Stomach smooth muscle (tissue), 2 donors: ENCODE data around the gene NUDT2.
A peak's percentile ranks its signal among the peaks of the same experiment; 100 is the strongest.
"Not testable (repeated sequence)": the region's sequence is repeated elsewhere in the genome, so short reads cannot be mapped to it uniquely, and the experiment has no call there.

ENCODE experiments used
- H3K27ac ChIP-seq: one replicate; pipeline ENCODE4 v1.7.0; 2013; ENCODE audit warnings: mild to moderate bottlenecking, low read length, inconsistent platforms
- H3K27me3 ChIP-seq, 2 donors: one replicate each; pipeline ENCODE4 v1.7.0; 2013; ENCODE audit warnings: low read length in 2 of 2; ENCODE audit not compliant: insufficient read depth in 2 of 2, control insufficient read depth in 1 of 2
- H3K36me3 ChIP-seq, 2 donors: one replicate each; pipeline ENCODE4 v1.7.0; 2013; ENCODE audit warnings: low read length in 2 of 2; ENCODE audit not compliant: control insufficient read depth in 2 of 2, insufficient read depth in 2 of 2
- H3K4me1 ChIP-seq: one replicate; pipeline ENCODE4 v1.7.0; 2013; ENCODE audit warnings: low read length; ENCODE audit not compliant: control insufficient read depth, insufficient read depth
- H3K4me3 ChIP-seq, 2 donors: one replicate each; pipeline ENCODE4 v1.7.0; 2013; ENCODE audit warnings: low read length in 2 of 2
- H3K9ac ChIP-seq, 2 donors: one replicate each; pipeline ENCODE4 v1.7.0; 2013; ENCODE audit warnings: low read length in 2 of 2, mild to moderate bottlenecking in 1 of 2
- H3K9me3 ChIP-seq, 2 donors: one replicate each; pipeline ENCODE4 v1.7.0; 2013; ENCODE audit warnings: low read length in 2 of 2; ENCODE audit not compliant: control insufficient read depth in 2 of 2
- donor health status: healthy.
- donor health status: Pancreatic carcinoma.

NUDT2 gene

DNA sequence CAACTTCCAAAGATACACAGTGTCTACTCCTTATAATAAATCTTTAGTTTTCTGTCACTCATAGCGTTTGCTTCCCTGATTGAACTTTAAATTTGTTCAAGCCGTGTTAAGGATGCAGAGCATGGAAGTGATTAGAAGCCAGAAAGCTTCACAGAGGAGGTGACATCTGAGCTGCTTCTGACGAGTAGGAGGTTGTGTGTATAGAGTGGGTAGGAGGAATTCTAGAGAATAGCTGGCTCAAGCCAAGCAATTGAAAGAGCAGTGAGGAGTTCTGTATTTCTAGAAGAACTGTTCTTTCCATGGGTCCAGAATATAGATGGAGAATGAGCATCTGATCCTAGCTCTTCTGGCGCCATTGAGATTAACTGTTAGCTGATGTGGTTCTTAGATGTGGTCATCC is 6.0 kb downstream of the NUDT2 start:
- H3K27ac ChIP-seq = no peak overlapping the region
- no peaks in the 10 kb centered on the region for H3K27me3 ChIP-seq
- H3K9ac ChIP-seq = no peak overlapping the region
- peaks cover 26% of the 10 kb centered on the region for H3K4me1 ChIP-seq
- H3K4me3 ChIP-seq = no peak overlapping the region
- peaks cover 7 to 8% of the 10 kb centered on the region in 2 donors for H3K36me3 ChIP-seq
- H3K9me3 ChIP-seq = no peaks in the 10 kb centered on the region

- H3K36me3 ChIP-seq = peaks cover 7 to 11% of the 10 kb centered on the region in 2 donors
- no peak overlapping the region for H3K9ac ChIP-seq
- no peak overlapping the region for H3K4me3 ChIP-seq
- no peaks in the 10 kb centered on the region for H3K27me3 ChIP-seq
- peaks cover 39% of the 10 kb centered on the region for H3K4me1 ChIP-seq
- no peak overlapping the region for H3K27ac ChIP-seq
- H3K9me3 ChIP-seq = no peaks in the 10 kb centered on the region
Observed at GRCh38 chr9:34337403-34337802, 8.0 kb downstream of the NUDT2 start.

DNA sequence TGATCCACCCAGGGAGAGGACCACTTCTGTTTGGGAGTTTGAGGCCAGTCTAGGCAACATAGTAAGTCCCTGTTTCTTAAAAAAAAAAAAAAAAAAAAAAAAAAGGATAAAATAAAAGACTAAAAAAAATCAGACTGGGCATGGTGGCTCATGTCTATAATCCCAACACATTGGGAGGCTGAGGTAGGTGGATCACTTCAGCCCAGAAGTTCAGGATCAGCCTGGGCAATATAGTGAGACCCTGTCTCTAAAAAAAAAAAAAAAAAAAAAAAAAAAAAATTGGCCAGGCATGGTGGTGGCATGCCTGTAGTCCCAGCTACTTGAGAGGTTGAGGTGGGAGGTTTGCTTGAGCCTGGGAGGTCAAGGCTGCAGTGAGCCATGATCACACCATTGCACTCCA is 8.7 kb downstream of the NUDT2 start:
- H3K27me3 ChIP-seq, H3K27ac ChIP-seq, H3K4me3 ChIP-seq, H3K9me3 ChIP-seq, H3K9ac ChIP-seq: not testable (repeated sequence)
- Histone ChIP-seq H3K36me3 (peaks cover 7 to 12% of the 10 kb centered on the region in 2 donors), H3K4me1 (peaks cover 40% of the 10 kb centered on the region)

- Histone ChIP-seq H3K36me3 (peaks cover 7 to 12% of the 10 kb centered on the region in 2 donors), H3K27ac (peak overlapping the region; percentile 6), H3K9ac (no peak overlapping the region), H3K4me3 (no peak overlapping the region), H3K27me3 (no peaks in the 10 kb centered on the region), H3K4me1 (peaks cover 47% of the 10 kb centered on the region), H3K9me3 (no peaks in the 10 kb centered on the region)
Observed at GRCh38 chr9:34338665-34339385, 9.5 kb downstream of the NUDT2 start.

GRCh38 chr9:34341659-34342295 is 12.4 kb downstream of the NUDT2 start:
- peaks cover 61% of the 10 kb centered on the region for H3K4me1 ChIP-seq
- H3K9ac ChIP-seq = no peak overlapping the region
- H3K9me3 ChIP-seq = no peaks in the 10 kb centered on the region
- H3K27ac ChIP-seq = peak overlapping the region; percentile 98
- H3K36me3 ChIP-seq = peaks cover 7 to 10% of the 10 kb centered on the region in 2 donors
- no peak overlapping the region for H3K4me3 ChIP-seq
- no peaks in the 10 kb centered on the region for H3K27me3 ChIP-seq

DNA sequence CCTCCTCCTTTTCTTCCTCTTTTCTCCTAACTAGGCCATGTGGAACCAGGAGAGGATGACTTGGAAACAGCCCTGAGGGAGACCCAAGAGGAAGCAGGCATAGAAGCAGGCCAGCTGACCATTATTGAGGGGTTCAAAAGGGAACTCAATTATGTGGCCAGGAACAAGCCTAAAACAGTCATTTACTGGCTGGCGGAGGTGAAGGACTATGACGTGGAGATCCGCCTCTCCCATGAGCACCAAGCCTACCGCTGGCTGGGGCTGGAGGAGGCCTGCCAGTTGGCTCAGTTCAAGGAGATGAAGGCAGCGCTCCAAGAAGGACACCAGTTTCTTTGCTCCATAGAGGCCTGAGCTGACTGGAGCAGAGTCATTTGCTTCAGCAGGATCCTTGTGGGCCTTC is 13.7 kb downstream of the NUDT2 start:
- Histone ChIP-seq H3K4me1 (peaks cover 68% of the 10 kb centered on the region), H3K27ac (peak overlapping the region; percentile 98), H3K36me3 (peaks cover 7 to 10% of the 10 kb centered on the region in 2 donors), H3K27me3 (no peaks in the 10 kb centered on the region), H3K9ac (peak overlapping the region in 1 of 2 donors; percentile 62), H3K9me3 (no peaks in the 10 kb centered on the region), H3K4me3 (peak overlapping the region in 1 of 2 donors; percentile 35)

DNA sequence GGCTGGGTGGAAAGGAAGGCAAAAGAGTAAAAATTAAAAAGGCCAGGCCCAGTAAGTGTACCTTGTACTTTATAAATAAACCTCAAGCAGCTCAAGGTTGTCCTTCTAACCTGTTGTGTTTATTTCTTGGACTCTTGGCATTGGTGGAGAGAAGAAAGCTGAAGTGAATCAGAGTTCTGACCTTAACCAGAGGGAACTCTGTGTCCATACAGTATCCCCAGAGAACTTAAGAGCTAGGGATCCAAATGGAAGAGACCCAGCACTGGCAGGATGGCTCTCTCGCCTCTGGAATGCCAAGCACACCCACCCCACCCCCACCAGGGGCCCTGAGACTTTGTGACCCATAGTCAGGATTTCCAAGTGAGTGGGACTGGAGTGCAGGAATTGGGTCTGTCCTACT is 14.2 kb downstream of the NUDT2 start:
- H3K4me3 ChIP-seq = peak overlapping the region in 1 of 2 donors; percentile 35
- peak overlapping the region; percentile 98 for H3K27ac ChIP-seq
- peaks cover 7 to 10% of the 10 kb centered on the region in 2 donors for H3K36me3 ChIP-seq
- H3K4me1 ChIP-seq = peaks cover 64% of the 10 kb centered on the region
- H3K9me3 ChIP-seq = no peaks in the 10 kb centered on the region
- peak overlapping the region in 1 of 2 donors; percentile 62 for H3K9ac ChIP-seq
- no peaks in the 10 kb centered on the region for H3K27me3 ChIP-seq

DNA sequence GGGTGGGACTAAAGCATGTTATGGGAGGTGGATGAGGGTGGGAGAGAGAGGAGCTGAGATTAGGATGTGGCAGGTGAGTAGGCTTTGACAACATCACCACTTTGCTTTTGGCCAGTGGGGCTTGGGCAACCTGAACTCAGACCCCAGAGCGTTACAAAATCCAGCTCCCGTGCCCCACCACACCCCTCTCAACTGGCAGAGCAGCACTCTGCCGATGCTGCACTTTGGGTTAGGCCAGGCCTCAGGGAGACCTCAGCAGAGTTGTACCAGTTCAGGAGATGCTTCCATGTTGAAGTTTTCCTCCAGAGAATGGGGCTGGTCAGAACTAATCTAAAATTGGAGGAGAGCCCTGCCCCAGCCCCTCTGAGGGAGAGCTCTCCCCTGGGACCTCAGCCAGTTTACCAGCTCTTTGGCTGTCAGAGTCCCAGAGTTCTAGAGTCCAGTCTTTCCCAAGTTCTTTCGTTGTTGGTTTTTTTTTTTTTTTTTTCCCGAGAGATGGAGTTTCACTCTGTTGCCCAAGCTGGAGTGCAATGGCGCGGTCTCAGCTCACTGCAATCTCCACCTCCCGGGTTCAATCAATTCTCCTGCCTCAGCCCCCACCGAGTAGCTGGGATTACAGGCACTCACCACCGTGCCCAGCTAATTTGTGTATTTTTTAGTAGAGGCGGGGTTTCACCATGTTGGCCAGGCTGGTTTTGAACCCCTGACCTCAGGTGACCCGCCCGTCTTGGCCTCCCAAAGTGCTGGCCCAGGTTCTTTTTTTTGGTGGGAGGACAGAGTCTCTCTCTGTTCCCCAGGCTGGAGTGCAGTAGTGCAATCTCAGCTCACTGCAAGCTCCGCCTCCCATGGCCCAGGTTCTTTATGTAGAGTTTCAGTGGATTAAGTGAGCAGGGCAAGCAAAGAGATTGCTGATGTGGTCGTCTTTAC is 17.8 kb downstream of the NUDT2 start:
- H3K4me3 ChIP-seq = no peak overlapping the region
- H3K27me3 ChIP-seq = no peaks in the 10 kb centered on the region
- H3K36me3 ChIP-seq = peaks cover 0 to 2% of the 10 kb centered on the region in 2 donors
- H3K9me3 ChIP-seq = no peaks in the 10 kb centered on the region
- peaks cover 42% of the 10 kb centered on the region for H3K4me1 ChIP-seq
- H3K27ac ChIP-seq = peak overlapping the region; percentile 89
- H3K9ac ChIP-seq = no peak overlapping the region

DNA sequence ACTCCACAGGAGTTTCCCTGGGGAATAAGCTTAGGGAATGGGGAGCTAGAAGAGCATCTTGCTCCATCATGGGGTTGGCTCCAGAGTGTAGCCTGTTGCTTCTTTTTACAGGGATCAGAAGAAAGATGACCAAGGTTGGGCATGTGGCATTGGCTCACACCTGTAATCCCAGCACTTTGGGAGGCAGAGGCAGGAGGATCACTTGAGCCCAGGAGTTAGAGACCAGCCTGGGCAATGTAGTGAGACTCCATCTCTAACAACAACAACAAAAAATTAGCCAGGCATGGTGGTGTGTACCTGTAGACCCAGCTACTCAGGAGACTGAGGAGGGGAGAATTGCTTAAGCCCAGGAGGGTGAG is 18.4 kb downstream of the NUDT2 start:
- Histone ChIP-seq H3K36me3 (no peaks in the 10 kb centered on the region), H3K4me1 (peaks cover 36% of the 10 kb centered on the region), H3K27ac (peak overlapping the region; percentile 89)

GRCh38 chr9:34349324-34349723 is 20.0 kb downstream of the NUDT2 start:
- Histone ChIP-seq H3K36me3 (no peaks in the 10 kb centered on the region), H3K4me1 (peaks cover 22% of the 10 kb centered on the region), H3K27ac (no peak overlapping the region), H3K4me3 (no peak overlapping the region), H3K9ac (no peak overlapping the region), H3K9me3 (no peaks in the 10 kb centered on the region), H3K27me3 (no peaks in the 10 kb centered on the region)

More for the DNA sequence above, 18.4 kb downstream of the NUDT2 start:
- H3K9ac ChIP-seq = no peak overlapping the region
- no peak overlapping the region for H3K4me3 ChIP-seq
- no peaks in the 10 kb centered on the region for H3K9me3 ChIP-seq
- H3K27me3 ChIP-seq = no peaks in the 10 kb centered on the region
